Measurements from ENCODE around the gene PPP1R36.
"Not testable (repeated sequence)": the region's sequence is repeated elsewhere in the genome, so short reads cannot be mapped to it uniquely, and the experiment has no call there.

Gene PPP1R36

GRCh38 chr14:64520699-64521098, 29.1 kb upstream of the PPP1R36 start:
- DNase-seq (ENCODE audit: low read depth) = no peak

- DNase-seq (ENCODE audit: low read depth) = no peak
Observed at GRCh38 chr14:64522591-64523355, 27.0 kb upstream of the PPP1R36 start.

- DNase-seq (ENCODE audit: low read depth) = no peak
Observed at GRCh38 chr14:64525354-64525753, 24.4 kb upstream of the PPP1R36 start.

- no peak for DNase-seq (ENCODE audit: low read depth)
Observed at GRCh38 chr14:64531567-64531966, 18.2 kb upstream of the PPP1R36 start.

- DNase-seq (ENCODE audit: low read depth) = no peak
Observed at GRCh38 chr14:64536488-64537245, 13.1 kb upstream of the PPP1R36 start.

- peak; percentile 89 for DNase-seq (ENCODE audit: low read depth)
Observed at GRCh38 chr14:64540208-64541202, 9.3 kb upstream of the PPP1R36 start, which contains the start of gene HSPA2. TSS of gene HSPA2 (plus strand) at chr14:64540741. CDS start at chr14:64540850, 109 bp downstream.

GRCh38 chr14:64541261-64541971, 8.3 kb upstream of the PPP1R36 start:
- DNase-seq (ENCODE audit: low read depth) = no peak

- no peak for DNase-seq (ENCODE audit: low read depth)
Observed at GRCh38 chr14:64541972-64542835, 7.6 kb upstream of the PPP1R36 start.

- no peak for DNase-seq (ENCODE audit: low read depth)
Observed at GRCh38 chr14:64542836-64543201, 6.9 kb upstream of the PPP1R36 start.

- DNase-seq (ENCODE audit: low read depth) = no peak
Observed at GRCh38 chr14:64544607-64545312, 5.0 kb upstream of the PPP1R36 start.

- DNase-seq (ENCODE audit: low read depth) = no peak
Observed at GRCh38 chr14:64549016-64549415, 745 bp upstream of the PPP1R36 start.

- no peak for DNase-seq (ENCODE audit: low read depth)
Observed at GRCh38 chr14:64550621-64551333, 1.0 kb downstream of the PPP1R36 start.

- no peak for DNase-seq (ENCODE audit: low read depth)
Observed at GRCh38 chr14:64554556-64554955, 4.8 kb downstream of the PPP1R36 start.

- no peak for DNase-seq (ENCODE audit: low read depth)
Observed at GRCh38 chr14:64556526-64556925, 6.8 kb downstream of the PPP1R36 start.

GRCh38 chr14:64558216-64558615, 8.5 kb downstream of the PPP1R36 start:
- not testable (repeated sequence) for DNase-seq (ENCODE audit: low read depth)

- DNase-seq (ENCODE audit: low read depth) = no peak
Observed at GRCh38 chr14:64561631-64562030, 11.9 kb downstream of the PPP1R36 start.

GRCh38 chr14:64562436-64562835, 12.7 kb downstream of the PPP1R36 start:
- DNase-seq (ENCODE audit: low read depth) = no peak

- DNase-seq (ENCODE audit: low read depth) = no peak
Observed at GRCh38 chr14:64563696-64564095, 13.9 kb downstream of the PPP1R36 start.

GRCh38 chr14:64566651-64567122, 16.9 kb downstream of the PPP1R36 start:
- DNase-seq (ENCODE audit: low read depth) = no peak

All from activated T-helper 1 cell treated with Interleukin-2 at 50 U/mL for 16 hours (primary cell).